Effector CD8-positive, alpha-beta T cell (primary cell): Measurements from ENCODE around the gene FTH1.
"Not testable (repeated sequence)": the region's sequence is repeated elsewhere in the genome, so short reads cannot be mapped to it uniquely, and the experiment has no call there.

Source experiments
- DNase-seq: peaks from one replicate; lab custom pipeline; 2025; lab: John Stamatoyannopoulos, UW
- total RNA-seq, 4 experiments: gene quantifications; one replicate each; lab custom pipeline; 2026; lab: John Stamatoyannopoulos, UW

Gene FTH1
- 129 to 202 (median 180) reads per million in 4 experiments for total RNA-seq

GRCh38 chr11:61967116-61967923 is at the start of gene FTH1:
FTH1 (minus strand) TSS chr11:61967634; CDS start chr11:61967425, 209 bp downstream.
- peak; percentile 83 for DNase-seq

GRCh38 chr11:62015615-62016014 is 48.2 kb upstream of the FTH1 start:
- no peak for DNase-seq

GRCh38 chr11:62013537-62014476 is 46.4 kb upstream of the FTH1 start:
- DNase-seq = no peak

- DNase-seq = no peak
These were observed 45.5 kb upstream of the FTH1 start for GRCh38 chr11:62012832-62013461.

GRCh38 chr11:62012451-62012831 is 45.0 kb upstream of the FTH1 start:
- no peak for DNase-seq

GRCh38 chr11:62011881-62012280 is 44.4 kb upstream of the FTH1 start:
- DNase-seq = no peak

GRCh38 chr11:62010935-62011528 is 43.6 kb upstream of the FTH1 start:
- no peak for DNase-seq

GRCh38 chr11:62008193-62008592 is 40.8 kb upstream of the FTH1 start:
- no peak for DNase-seq

GRCh38 chr11:62004473-62004872 is 37.0 kb upstream of the FTH1 start:
- no peak for DNase-seq

GRCh38 chr11:62002283-62002682 is 34.8 kb upstream of the FTH1 start:
- DNase-seq = not testable (repeated sequence)

GRCh38 chr11:62001450-62002191 is 34.2 kb upstream of the FTH1 start:
- no peak for DNase-seq

GRCh38 chr11:62000539-62001446 is 33.4 kb upstream of the FTH1 start:
- DNase-seq = no peak

GRCh38 chr11:61999141-61999975 is 31.9 kb upstream of the FTH1 start:
- DNase-seq = no peak

- DNase-seq = no peak
These were observed 29.5 kb upstream of the FTH1 start for GRCh38 chr11:61996933-61997332.

GRCh38 chr11:61994981-61995380 is 27.5 kb upstream of the FTH1 start:
- no peak for DNase-seq

GRCh38 chr11:61985869-61986268 is 18.4 kb upstream of the FTH1 start:
- DNase-seq = no peak

GRCh38 chr11:61983419-61983818 is 16.0 kb upstream of the FTH1 start:
- DNase-seq = no peak

- DNase-seq = no peak
These were observed 13.5 kb upstream of the FTH1 start for GRCh38 chr11:61980783-61981541.
